HG03108 (cell line): Measurements from ENCODE around the gene KRTAP2-1.
"Not testable (repeated sequence)": the region's sequence is repeated elsewhere in the genome, so short reads cannot be mapped to it uniquely, and the experiment has no call there.

Experiments used
- ATAC-seq: cut with Tn5 transposase; IDR thresholded peaks from one replicate; pipeline ENCODE4 v1.9.1; 2021; ENCODE audit warnings: moderate library complexity; ENCODE audit not compliant: unreplicated experiment

KRTAP2-1 gene

DNA sequence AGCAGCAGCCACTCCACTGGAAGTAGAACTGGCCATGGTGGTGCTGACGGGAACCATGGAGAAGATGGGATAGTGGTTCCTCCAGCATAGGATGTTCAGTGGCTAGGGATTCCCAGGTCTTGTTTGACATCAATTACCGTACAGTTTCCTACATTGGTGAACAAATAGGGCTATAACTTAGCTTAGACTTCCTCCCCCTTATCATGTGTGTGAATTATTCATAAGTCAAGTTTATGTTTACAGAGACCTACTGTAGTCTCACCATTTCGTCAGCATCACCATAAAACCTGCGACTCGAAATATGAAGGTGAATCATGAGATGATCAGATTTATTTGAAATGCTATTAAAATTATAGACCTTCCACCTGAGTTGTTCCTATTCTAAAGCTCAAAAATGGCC, 11.6 kb upstream of the KRTAP2-1 start:
- no peak for ATAC-seq

DNA sequence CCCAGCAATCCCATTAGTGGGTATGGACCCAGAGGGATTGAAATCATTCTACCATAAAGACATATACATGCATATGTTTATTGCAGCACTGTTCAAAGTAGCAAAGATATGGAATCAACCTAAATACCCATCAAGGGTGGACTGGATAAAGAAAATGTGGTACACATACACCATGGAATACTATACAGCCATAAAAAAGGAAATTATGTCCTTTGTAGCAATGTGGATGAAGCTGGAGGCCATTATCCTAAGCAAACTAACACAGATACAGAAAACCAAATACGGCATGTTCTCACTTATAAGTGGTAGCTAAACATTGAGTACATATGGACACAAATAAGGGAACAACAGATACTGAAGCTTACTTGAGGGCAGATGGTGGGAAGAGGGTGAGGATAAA, 10.4 kb upstream of the KRTAP2-1 start:
- no peak for ATAC-seq

- ATAC-seq, result not testable (repeated sequence)
These were observed 8.0 kb upstream of the KRTAP2-1 start, which contains the start of gene KRTAP2-2 for GRCh38 chr17:41055130-41055529. KRTAP2-2 (minus strand) TSS chr17:41055230; CDS start chr17:41055211, 19 bp downstream.

DNA sequence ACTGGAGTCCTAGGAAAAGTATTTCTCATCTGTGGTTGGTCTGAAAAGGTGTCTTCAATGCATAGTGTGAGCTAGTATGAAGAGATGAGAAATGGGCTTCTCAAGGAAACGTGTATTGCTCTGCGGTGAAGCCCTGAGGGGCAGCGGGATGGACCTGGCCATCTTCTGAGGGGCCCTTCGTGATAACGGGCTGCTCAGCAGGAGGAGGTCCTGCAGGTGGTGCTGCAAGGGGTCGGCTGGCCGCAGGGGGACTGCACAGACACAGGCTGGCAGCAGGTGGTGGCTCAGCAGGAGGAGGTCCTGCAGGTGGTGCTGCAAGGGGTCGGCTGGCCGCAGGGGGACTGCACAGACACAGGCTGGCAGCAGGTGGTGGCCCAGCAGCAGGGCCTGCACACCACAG, 7.4 kb upstream of the KRTAP2-1 start:
- ATAC-seq, result not testable (repeated sequence)

DNA sequence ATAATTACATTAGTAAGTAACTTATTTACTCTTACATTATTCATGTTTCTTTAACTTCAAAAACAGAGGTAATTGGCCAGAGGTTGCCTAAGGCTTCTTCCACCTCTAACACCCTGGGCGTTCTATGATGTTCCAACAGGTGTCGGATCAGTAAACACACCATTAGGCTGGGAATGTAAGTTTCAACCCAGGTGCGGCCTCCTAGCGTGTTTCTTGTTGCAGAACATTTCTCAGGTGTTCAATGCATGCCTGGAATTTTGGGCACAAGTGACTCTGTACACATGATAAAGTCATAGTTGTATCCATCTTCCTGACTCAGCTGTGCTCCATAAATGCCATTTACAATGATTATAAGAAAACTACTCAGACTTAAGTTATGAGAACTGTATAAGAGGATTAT, 6.9 kb upstream of the KRTAP2-1 start:
- no peak for ATAC-seq

- no peak for ATAC-seq
These were observed 5.5 kb upstream of the KRTAP2-1 start for GRCh38 chr17:41052566-41052965.

GRCh38 chr17:41049110-41049509, 2.0 kb upstream of the KRTAP2-1 start:
- no peak for ATAC-seq

DNA sequence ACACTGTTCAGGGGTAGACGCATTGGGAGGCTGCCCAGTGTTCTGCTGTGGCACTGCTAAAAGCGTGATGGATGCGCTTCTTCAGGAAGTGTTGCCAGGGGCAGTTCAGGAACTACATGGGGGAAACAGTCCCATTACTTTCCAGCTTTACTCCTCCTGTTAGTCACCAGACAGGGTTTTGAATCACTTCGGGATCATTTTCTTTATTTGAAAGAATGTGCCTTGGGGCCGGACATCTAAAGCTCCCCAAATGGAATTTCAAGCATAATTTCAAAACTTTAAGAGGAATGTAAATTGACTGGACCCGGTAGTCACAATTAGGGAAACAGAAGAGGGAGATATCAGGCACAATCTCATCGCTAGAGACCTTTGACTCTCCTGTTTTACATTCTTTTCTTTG, 1.3 kb upstream of the KRTAP2-1 start:
- ATAC-seq, result no peak

DNA sequence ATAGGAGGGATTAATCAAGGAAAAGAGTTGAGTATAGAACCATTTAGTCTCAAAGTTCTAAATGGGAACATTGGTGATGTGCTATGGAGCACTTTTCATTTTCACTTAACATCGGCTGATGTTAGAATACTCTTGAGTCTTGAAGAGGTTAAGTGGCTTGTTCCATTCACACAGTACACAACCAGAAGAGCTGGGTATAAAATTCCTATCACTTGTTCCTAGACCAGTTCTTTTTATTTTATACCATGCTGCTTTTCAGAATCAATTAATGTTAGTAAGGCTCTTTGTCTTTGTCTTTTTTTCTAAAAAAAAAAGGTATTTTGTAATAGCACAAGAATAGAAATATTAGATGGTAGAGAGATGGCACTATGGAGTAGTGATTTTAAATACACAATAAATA, 4.2 kb downstream of the KRTAP2-1 start:
- no peak for ATAC-seq

GRCh38 chr17:41040783-41041571, 6.1 kb downstream of the KRTAP2-1 start, which contains the start of gene KRTAP1-1:
KRTAP1-1 (minus strand) TSS chr17:41041450; CDS start chr17:41041397, 53 bp downstream.
- not testable (repeated sequence) for ATAC-seq

DNA sequence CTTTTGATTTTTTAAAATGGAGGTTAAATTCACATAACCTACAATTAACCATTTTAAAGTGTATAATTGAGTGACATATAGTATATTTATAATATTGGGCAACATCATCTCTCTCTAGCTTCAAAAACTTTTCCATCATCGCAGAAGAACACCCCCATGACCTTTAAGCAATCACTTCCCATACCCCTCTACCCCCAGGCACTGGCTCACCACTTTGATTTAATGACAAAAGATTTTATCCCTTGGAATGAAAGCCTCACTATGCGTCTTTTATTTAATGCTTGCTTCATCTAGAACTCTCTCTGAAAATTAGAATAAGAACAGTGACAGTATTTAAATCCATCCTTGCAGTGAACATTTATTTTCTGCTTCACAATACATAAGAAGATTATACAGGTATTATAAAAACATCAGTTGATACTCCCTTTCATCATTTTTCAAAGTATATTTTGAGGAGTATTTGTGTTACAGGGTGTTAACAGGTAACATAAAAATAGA, 9.2 kb downstream of the KRTAP2-1 start:
- ATAC-seq, result no peak

- ATAC-seq, result not testable (repeated sequence)
These were observed 12.7 kb downstream of the KRTAP2-1 start, which contains the start of gene KRTAP1-3 for GRCh38 chr17:41034346-41034935. KRTAP1-3 (minus strand) TSS chr17:41034874; CDS start chr17:41034821, 53 bp downstream.

- no peak for ATAC-seq
These were observed 17.4 kb downstream of the KRTAP2-1 start, which contains the start of gene KRTAP1-4 for GRCh38 chr17:41029633-41030245. KRTAP1-4 (minus strand) TSS chr17:41030195; CDS start chr17:41030078, 117 bp downstream.

DNA sequence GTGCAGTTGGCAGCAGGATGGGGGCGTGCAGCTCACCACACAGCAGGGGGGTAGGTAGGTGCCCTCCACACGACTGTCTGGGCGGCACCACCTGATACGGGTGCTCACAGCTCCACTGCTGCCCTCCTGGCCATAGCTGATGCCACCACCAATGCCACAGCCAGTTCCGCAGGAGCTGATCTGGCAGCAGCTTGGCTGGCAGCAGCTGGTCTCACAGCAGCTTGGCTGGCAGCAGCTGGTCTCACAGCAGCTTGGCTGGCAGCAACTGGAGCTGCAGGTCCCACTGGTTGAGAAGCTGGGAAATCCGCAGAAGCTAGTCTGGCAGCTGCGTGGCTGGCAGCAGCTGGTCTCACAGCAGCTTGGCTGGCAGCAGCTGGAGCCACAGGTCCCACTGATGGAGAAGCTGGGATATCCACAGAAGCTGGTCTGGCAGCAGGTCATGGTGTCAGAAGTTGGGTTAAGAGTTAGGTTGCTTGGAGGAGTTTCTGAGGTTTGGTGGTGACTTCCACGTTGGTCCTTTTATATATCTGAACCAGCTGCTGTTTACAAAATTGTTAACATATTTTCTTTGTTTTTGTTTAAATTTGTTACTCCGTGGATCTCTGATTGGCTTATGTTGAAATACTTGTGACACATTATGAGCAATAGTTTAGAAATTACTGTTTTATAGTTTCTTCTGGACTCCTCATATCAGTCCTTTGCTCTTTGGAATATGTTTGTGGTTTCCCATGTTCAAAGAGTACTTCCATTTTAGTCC, 20.2 kb downstream of the KRTAP2-1 start, which contains the start of gene KRTAP1-5:
TSS of gene KRTAP1-5 (minus strand) at position 494 of the 757 bp plus-strand sequence. CDS start at position 441, 53 bp downstream.
- no peak for ATAC-seq

DNA sequence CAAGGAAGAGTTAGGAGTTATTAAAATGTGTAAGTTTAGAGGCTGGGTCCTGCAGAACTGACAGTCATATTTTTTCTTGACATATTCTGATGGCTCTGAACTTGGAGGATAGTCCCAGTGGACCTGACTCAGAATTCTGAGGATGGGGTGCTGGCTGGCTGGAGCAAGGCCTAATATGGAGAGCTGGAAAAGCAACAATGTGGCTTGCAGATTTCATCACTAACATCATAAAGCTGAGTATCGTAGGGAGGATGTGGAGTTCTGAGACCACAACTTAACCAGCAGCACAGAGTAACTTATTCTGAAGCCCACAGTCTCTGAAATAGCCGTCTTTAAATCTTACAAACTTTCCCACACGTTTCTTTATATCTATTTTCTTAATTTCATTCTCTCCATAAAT, 22.4 kb downstream of the KRTAP2-1 start:
- ATAC-seq, result no peak

DNA sequence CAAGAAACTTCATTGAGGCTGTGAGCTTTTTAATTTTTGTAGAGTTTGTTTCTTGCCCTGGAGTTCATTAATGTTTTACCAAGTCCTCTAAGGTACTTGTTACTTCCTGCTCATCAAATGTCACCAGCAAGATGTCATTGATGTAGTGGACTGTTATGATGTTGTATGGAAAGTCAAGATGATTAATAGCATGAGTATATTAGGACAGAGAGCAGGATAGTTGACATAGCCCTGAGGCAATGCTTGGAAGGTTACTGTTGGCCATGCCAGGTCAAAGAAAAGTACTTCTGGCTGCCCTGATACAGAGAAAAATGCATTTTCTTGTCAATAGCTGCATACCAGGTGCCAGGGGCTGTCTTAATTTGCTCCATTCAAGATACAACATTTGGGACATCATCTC, 26.8 kb downstream of the KRTAP2-1 start:
- ATAC-seq, result no peak

DNA sequence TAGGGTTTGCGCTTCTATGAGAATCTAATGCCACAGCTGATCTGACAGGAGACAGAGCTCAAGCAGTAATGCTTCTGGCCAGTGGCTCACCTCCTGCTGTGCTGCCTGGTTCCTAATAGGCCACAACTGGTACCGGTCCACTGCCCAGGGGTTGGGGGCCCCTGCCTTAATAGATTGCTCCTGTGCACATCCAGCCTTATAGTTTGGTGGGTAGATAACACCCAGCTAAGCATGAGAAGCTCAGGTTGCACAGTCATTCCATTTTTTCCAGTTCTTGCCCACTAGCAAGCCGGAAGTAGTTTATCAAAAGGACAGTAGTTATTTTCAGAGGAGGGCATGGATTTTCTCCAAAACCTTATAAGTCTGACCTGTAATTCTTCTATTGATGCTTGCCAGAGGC, 27.7 kb downstream of the KRTAP2-1 start:
- no peak for ATAC-seq

- ATAC-seq, result no peak
These were observed 28.6 kb downstream of the KRTAP2-1 start for GRCh38 chr17:41018541-41018940.

DNA sequence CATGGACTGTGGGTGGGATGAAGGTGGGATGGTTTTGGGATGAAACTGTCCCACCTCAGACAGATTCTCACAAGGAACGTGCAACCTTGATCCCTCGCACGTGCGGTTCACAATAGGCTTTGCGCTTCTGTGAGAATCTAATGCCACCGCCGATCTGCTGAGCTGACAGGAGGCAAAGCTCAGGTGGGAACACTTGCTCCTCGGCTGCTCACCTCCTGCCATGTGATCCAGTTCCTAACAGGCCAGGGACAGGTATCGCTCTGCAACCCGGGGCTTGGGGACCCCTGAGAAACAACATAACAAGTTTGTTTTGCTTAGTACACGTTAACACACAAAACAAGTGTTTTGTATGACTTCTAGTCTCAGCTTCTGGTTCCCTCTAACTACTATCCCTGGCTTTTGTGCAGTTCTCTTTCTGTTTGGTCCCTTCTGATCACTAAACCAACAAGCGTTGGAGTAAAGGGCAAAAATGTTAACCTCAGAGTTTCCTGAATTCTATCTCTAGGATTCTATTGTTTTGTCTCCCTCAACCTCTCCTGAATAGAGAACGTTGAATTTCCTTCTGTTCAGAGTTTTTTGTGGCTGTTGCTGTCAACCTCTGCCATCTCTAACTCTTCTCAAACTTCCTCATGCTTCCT, 30.4 kb downstream of the KRTAP2-1 start:
- ATAC-seq, result no peak

GRCh38 chr17:41015454-41015853, 31.7 kb downstream of the KRTAP2-1 start:
- no peak for ATAC-seq
